Naive thymus-derived CD8-positive, alpha-beta T cell (primary cell): ENCODE results near the gene KCNJ12. TPM values are rescaled to one million over a fixed set of nuclear protein-coding genes. Genes with fewer than 3 reads are reported as not detected.
"Not testable (repeated sequence)": the region's sequence is repeated elsewhere in the genome, so short reads cannot be mapped to it uniquely, and the experiment has no call there.

ENCODE experiments used
- ATAC-seq, 2 donors: fragments of 150-1000 bp; cut with Tn5 transposase in 1 of 2; sonication (Bioruptor Pico), chemical (Tn5 transposase) in 1 of 2; 1 replicate in 1 of 2; 2 replicates in 1 of 2; pipeline ENCODE4 v1.10.0; 2021; ENCODE audit warnings: mild to moderate bottlenecking in 2 of 2, moderate library complexity in 2 of 2
- POLR2A ChIA-PET: fragments of 350-600 bp; sonication (Branson Sonifier 250); formaldehyde crosslinking; loops from one replicate; lab custom pipeline; 2021; ENCODE audit warnings: antibody characterized with exemption; lab: Charles Lee
- DNase-seq, 10 donors: peaks; one replicate each; pipeline versions ENCODE4 v3.0.0 to v3.0.0-alpha.2; 2020 to 2022
- H3K27ac Mint-ChIP-seq, 10 donors: one replicate each; pipeline ENCODE4 v1.8.0; 2020 to 2022; ENCODE audit warnings: mild to moderate bottlenecking in 10 of 10, mixed read lengths in 10 of 10, moderate library complexity in 4 of 10, inconsistent platforms in 1 of 10
- H3K27me3 Mint-ChIP-seq, 5 donors: one replicate each; pipeline ENCODE4 v1.8.0; 2021 to 2022; ENCODE audit warnings: mixed read lengths in 5 of 5
- H3K36me3 Mint-ChIP-seq, 3 donors: one replicate each; pipeline ENCODE4 v1.8.0; 2020 to 2022; ENCODE audit warnings: mixed read lengths in 3 of 3, mild to moderate bottlenecking in 2 of 3, inconsistent platforms in 1 of 3
- H3K4me1 Mint-ChIP-seq, 4 donors: one replicate each; pipeline ENCODE4 v1.8.0; 2021 to 2022; ENCODE audit warnings: mixed read lengths in 4 of 4
- H3K4me3 Mint-ChIP-seq, 10 donors: one replicate each; pipeline ENCODE4 v1.8.0; 2020 to 2022; ENCODE audit warnings: mild to moderate bottlenecking in 10 of 10, mixed read lengths in 10 of 10, moderate library complexity in 6 of 10, inconsistent platforms in 1 of 10
- H3K9me3 Mint-ChIP-seq, 9 donors: one replicate each; pipeline ENCODE4 v1.8.0; 2020 to 2022; ENCODE audit warnings: mixed read lengths in 9 of 9, mild to moderate bottlenecking in 3 of 9, inconsistent platforms in 1 of 9, moderate library complexity in 1 of 9
- polyA plus RNA-seq, 3 donors: library from polyadenylated mRNA; unstranded; fragments of 300-500 nt; fragmentation: Illumina TruSeq; gene quantifications; one replicate each; pipeline ENCODE4 v1.2.3, GENCODE V29; 2021
- total RNA-seq, 8 experiments: library from RNA in 2 of 8; stranded (reverse) in 2 of 8; gene quantifications; one replicate each; pipeline ENCODE4 v1.2.3 and lab custom pipeline; 2021 to 2026

The KCNJ12 gene
- total and polyA plus RNA-seq, 5 experiments from 2014 or later: 0.16 to 0.18 TPM; not detected in 3

DNA sequence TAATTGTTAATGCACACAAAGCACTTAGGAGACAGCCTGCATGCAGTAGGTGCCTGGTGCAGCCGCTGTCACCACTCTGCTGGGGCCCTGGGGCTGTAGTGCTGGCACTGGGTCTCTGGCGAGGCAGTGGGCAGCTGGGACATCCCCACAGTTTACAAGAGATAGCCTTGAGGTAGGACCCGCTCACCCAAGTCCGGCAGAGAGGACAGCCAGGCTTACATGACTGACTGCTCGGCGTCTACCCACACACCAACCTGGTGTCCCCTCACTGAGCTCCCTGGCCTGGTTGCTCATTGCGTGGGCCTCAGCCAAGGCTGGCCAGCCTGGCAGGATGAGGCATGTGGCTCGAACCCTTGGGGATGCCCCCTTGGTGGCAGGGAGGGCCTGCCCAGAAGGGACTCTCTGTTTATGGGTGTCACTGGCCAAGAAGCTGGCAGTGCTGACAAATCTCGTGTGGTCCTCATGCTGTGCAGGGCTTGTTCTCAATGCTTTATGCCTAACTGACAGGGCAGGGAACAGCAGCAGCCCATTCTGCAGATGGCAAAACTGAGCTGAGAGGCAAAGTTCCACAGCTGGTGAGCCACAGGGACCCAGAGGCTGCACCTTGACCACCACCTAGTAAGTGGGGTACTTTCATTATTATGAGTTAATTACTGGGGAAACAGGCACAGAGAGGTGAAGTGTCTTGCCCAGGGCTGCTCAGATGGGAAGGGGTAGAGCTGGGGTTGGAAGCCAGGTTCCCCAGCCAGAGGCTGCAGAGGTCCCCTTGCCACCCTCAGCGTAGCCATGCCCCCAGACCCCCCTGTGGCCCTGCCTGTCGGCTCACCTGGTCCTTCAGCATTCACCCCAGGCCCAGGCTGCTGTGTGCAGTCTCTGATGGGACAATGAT, 32.9 kb upstream of the KCNJ12 start:
- H3K4me1 Mint-ChIP-seq, H3K27ac Mint-ChIP-seq, ATAC-seq, H3K4me3 Mint-ChIP-seq, DNase-seq, H3K9me3 Mint-ChIP-seq, H3K36me3 Mint-ChIP-seq, POLR2A ChIA-PET, H3K27me3 Mint-ChIP-seq: not testable (repeated sequence)

DNA sequence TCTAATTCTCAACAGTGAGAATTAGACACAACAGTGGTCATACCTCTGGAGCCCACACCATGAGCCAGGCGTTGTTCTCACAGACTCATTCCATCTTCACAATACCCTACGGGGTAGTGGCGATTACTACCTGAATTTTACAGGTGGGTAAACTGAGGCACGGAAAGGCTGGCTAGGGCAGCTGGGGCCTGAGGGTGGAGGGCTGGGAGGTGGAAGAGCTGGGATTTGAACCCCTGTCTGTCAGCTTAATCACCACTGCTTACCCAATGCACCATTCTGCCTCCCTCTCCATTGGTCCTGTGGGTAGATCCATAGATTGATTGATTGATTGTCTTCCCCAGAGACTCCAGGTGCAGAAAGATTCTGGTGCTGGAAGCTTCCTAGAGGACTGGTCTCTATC, 31.4 kb upstream of the KCNJ12 start:
- H3K36me3 Mint-ChIP-seq, ATAC-seq, H3K4me1 Mint-ChIP-seq, H3K27me3 Mint-ChIP-seq, DNase-seq, H3K27ac Mint-ChIP-seq, POLR2A ChIA-PET, H3K9me3 Mint-ChIP-seq, H3K4me3 Mint-ChIP-seq: not testable (repeated sequence)

DNA sequence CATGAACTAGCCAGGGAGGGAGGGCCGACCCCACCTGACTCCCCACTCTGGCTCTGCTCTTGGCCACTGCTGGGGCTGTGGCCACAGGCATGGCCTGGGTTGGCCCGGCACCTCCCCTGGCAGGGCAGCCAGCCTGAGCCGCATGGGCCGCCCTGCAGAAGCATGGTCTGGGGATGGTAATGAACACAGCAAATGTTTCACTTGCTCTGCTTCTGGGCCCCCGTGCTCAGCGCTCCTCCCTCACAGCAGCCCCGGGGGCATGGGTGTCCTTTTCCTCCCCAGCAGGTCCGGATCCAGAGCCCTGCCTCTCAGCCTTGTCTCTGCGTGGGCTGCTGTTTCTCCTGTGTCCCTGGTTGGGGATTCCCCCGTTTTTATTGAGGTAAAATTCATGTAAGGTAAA, 30.9 kb upstream of the KCNJ12 start:
- H3K9me3 Mint-ChIP-seq: peaks cover 0 to 2% (median 0%) of the 10 kb centered on the region in 9 donors
- POLR2A ChIA-PET: no interaction called here
- peaks cover 0 to 2% (median 0%) of the 10 kb centered on the region in 5 donors for H3K27me3 Mint-ChIP-seq
- no peak overlapping the region for H3K27ac Mint-ChIP-seq
- DNase-seq: no peak
- no peaks in the 10 kb centered on the region for H3K36me3 Mint-ChIP-seq
- ATAC-seq: no peak
- no peak overlapping the region for H3K4me3 Mint-ChIP-seq
- H3K4me1 Mint-ChIP-seq: peaks cover 0 to 7% (median 2%) of the 10 kb centered on the region in 4 donors

DNA sequence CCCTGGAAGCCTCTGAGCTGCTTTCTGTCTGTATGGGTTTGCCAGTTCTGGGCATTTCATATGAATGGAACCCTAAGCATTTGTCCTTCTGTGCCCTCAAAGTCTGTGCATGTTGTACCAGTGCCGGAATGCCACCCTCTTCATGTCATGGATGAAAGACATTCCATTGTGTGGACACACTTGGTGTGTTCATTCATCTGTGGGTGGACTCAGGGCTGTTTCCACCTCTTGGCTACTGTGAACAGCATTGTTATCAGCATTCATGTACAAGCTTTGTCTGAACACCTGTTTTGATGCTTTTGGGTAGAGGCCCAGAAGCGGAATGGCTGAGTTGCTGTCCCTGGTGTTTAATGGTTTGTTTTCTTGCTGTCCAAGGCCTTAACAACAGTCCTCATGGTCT, 30.1 kb upstream of the KCNJ12 start:
- H3K27ac Mint-ChIP-seq, POLR2A ChIA-PET, H3K27me3 Mint-ChIP-seq, H3K9me3 Mint-ChIP-seq, DNase-seq, H3K4me1 Mint-ChIP-seq, ATAC-seq, H3K36me3 Mint-ChIP-seq, H3K4me3 Mint-ChIP-seq: not testable (repeated sequence)

DNA sequence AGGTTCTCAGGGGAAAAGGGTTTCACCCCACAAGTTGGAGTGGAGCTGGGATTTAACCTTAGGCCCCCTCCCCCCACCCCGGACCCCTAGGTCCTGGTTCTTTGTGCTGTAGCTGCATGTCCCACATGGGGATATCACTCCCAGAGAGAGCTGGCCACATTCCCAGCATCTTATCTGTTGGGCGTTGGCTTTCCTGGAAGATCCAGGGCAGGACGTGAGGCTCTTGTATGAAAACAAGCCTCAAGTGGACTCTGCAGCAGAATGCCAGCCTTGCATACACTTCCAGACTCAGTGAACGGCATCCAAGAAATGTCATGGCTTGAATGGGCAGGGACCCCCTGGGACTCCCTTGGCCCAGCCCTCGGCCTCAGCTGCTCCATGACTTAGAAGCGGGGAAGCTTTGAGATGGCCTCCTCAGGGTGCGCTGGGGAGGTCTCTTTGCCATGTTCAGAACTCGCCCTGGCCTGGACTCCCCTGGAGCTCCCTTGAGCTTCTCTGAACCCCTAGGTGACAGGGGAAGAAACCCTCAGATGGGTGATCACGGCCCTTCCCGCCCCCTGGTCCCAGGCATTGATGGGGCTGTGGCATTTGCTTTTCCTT, 29.4 kb upstream of the KCNJ12 start:
- H3K27me3 Mint-ChIP-seq, H3K4me3 Mint-ChIP-seq, DNase-seq, H3K27ac Mint-ChIP-seq, H3K4me1 Mint-ChIP-seq, ATAC-seq, POLR2A ChIA-PET, H3K9me3 Mint-ChIP-seq, H3K36me3 Mint-ChIP-seq: not testable (repeated sequence)

DNA sequence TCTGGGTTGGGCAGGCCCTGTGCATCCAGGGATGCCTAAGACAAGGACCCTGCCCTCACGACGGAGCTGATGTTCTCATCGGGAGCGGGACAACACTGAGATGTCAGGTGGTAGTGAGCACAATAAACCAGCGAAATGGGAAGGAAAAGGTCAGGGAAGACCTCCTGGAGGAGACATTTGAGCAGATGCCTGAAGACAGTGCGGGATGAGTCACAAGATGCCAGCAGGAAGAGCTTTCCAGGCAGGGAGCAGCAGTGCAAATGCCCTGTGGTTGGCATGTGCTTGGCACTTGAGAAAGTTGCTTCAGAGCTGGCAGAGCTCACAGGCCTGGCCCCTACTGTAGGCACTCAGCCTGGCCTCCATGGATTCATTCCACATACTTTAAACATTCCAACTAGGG, 28.5 kb upstream of the KCNJ12 start:
- H3K4me3 Mint-ChIP-seq, H3K27me3 Mint-ChIP-seq, H3K4me1 Mint-ChIP-seq, H3K36me3 Mint-ChIP-seq, DNase-seq, H3K9me3 Mint-ChIP-seq, POLR2A ChIA-PET, ATAC-seq: not testable (repeated sequence)
- peak overlapping the region in 2 of 10 donors; percentile 70 to 80 for H3K27ac Mint-ChIP-seq

DNA sequence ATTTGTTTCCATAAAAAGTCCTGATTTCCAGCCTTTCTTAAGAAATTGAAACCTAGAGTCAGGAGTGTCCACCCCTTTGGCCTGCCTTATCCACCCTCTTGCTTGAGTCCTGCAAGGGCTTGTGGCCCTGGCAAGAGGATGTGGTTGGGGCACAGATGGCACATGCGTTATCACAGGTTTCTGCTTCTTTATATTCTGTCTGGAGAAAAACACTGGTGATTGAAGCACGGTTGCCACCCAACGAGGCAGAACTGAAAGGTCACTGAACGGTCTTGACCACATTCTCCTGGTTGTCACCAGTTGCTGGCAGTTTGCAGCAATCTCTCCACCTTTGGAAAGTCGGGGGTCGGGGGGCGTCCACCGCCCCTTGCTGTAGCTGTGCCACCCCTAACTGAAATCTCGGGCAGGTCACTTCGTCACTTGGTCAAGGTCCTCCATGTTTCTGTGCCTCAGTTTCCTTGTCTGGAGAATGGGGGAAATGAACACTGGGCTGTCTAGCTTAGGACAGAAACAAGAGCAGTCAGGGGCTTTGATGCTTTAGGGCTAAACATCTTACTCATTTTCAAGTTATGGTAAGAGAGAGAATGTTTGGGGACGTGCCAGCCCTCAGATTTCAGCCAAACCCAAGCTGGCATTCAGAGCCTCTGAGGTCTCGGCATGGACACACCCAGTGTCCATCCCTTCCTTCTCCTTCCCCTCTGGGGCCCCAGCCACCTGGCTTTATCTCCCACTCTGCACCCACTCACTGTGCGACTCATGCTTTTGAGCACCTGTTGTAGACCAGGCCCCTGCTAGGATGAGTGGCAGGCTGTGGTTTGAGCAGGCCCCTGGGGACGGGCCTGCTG, 27.9 kb upstream of the KCNJ12 start:
- H3K27me3 Mint-ChIP-seq, DNase-seq, H3K36me3 Mint-ChIP-seq, H3K4me3 Mint-ChIP-seq, POLR2A ChIA-PET, H3K4me1 Mint-ChIP-seq, H3K9me3 Mint-ChIP-seq: not testable (repeated sequence)
- peak overlapping the region in 1 of 10 donors; percentile 40 for H3K27ac Mint-ChIP-seq
- ATAC-seq: peak in 1 of 2 donors; percentile 35

DNA sequence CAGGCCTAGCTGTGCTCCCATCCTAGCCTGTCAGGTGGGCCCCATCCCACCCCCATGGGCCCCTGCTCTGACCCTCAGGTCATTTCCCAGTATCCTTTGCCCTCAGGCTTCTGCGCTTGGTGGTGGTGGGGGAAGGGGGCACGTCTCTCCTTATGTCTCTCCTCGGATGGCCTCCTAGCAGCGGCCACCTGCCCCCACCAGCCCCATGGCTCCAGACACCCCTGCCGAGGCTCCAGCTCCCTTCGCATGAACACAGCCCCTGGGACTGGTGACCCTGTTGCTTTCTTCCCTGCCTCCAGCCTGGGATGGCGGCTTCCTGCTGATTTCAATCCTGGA, 27.3 kb upstream of the KCNJ12 start:
- H3K36me3 Mint-ChIP-seq, POLR2A ChIA-PET, H3K27me3 Mint-ChIP-seq, H3K9me3 Mint-ChIP-seq, DNase-seq, H3K4me3 Mint-ChIP-seq, H3K27ac Mint-ChIP-seq, ATAC-seq, H3K4me1 Mint-ChIP-seq: not testable (repeated sequence)

DNA sequence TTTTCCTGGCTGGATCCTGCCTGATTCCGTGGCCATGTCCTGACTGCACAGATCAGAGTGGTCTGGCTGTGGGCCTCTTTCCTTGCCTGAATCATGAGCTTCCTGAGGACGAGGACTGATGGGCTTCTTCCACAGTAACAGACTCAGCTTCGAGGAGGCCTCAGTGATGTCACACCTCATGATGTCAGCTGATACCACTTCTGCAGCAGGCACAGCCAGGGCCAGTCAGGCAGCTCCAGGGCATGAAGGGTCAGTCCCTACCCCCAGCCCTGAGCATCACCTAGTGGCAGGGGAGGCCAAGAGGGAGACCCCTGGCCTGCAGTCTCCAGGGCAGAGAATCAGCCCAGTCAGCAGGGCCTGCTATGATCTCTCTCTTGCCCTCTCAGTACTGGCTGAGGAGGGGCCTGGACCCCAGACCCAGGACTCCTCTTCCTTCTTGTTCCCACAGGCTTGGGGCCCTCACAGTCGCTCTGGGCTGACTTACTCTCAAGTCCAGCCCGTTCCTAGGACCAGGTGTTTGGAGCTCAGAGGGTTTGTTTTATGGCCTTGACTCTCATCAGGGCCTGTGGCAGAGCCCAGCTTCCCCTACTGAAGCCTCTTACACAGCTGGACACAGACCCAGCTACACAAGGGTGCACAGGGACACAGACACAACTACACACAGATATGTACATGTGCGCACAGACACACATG, 26.7 kb upstream of the KCNJ12 start:
- peak overlapping the region in 1 of 10 donors; percentile 68 for H3K27ac Mint-ChIP-seq
- H3K9me3 Mint-ChIP-seq, H3K27me3 Mint-ChIP-seq, H3K4me1 Mint-ChIP-seq, POLR2A ChIA-PET, ATAC-seq, H3K4me3 Mint-ChIP-seq, H3K36me3 Mint-ChIP-seq: not testable (repeated sequence)
- peak in 1 of 10 donors; percentile 56 for DNase-seq

DNA sequence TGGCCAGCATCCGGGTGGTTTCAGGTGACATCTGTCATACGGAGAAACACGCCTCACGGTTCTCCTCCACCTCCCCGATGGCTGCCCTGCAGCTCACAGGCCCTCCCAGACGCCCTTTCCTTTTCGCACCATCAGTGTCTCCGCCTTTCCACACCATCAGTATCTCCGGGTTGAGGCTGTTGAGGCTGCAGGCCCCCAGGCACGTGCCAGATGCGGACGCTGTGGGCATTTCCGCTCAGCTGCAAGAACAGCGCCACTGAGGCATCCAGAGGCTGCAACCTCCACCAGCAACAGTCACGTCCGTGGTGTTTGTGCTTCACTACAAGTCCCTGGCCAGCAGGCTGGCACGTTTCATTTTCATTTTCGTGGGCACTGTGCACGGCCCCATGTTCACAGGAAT, 25.7 kb upstream of the KCNJ12 start:
- H3K27me3 Mint-ChIP-seq: not testable (repeated sequence)

DNA sequence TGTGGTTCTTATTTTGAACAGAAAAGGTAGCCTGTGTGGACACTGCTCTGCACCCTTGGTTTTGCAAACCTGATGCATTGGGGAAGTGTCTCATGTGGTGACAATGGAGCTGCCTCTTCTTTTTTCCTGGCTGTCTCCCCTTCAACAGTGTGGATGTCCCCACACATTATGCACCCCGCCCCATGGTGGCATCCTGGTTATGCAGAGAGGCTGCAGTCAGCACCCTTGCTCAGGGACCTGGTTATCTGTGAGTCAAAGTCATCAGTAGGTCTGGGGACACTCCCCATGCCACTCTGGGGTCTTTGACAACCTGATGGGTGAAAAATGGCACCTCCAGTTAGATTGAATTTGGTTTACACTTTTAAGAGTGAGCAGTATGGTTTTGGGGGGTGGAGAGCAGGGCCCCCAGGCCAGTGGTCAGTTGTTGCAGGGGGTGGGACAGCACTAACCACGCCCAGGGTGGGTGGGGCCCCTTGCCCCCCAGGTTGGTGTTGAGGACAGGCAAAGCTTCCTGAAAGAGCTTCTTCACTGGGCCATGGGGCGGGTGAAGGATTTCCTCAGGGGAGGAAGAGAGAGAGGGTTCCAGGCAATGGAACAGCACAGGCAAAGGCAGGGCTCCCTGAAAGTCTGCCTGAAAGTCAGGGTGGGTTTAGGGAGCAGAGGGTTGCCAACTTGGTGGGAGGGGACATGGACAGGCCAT, 24.6 kb upstream of the KCNJ12 start:
- POLR2A ChIA-PET: no interaction called here
- DNase-seq (peak in 1 of 10 donors; percentile 44), ATAC-seq (no peak)
- H3K4me3 Mint-ChIP-seq: no peak overlapping the region
- H3K27me3 Mint-ChIP-seq: peaks cover 0 to 3% (median 0%) of the 10 kb centered on the region in 5 donors
- H3K9me3 Mint-ChIP-seq: no peaks in the 10 kb centered on the region
- H3K27ac Mint-ChIP-seq: peak overlapping the region in 2 of 10 donors; percentile 15 to 20
- H3K4me1 Mint-ChIP-seq: peaks cover 0 to 9% (median under 1%) of the 10 kb centered on the region in 4 donors
- H3K36me3 Mint-ChIP-seq: no peaks in the 10 kb centered on the region

More for the DNA sequence above, 25.7 kb upstream of the KCNJ12 start:
- H3K27ac Mint-ChIP-seq, H3K36me3 Mint-ChIP-seq, H3K4me1 Mint-ChIP-seq, DNase-seq, H3K9me3 Mint-ChIP-seq, H3K4me3 Mint-ChIP-seq, POLR2A ChIA-PET, ATAC-seq: not testable (repeated sequence)
